HG02798 (cell line): ENCODE results near the gene ARMC9.
"Not testable (repeated sequence)": the region's sequence is repeated elsewhere in the genome, so short reads cannot be mapped to it uniquely, and the experiment has no call there.

Source experiments
- ATAC-seq: cut with Tn5 transposase; IDR thresholded peaks from one replicate; pipeline ENCODE4 v1.9.1; 2021; ENCODE audit warnings: mild to moderate bottlenecking; ENCODE audit not compliant: unreplicated experiment, poor library complexity

ARMC9 gene

GRCh38 chr2:231182513-231182899 is 15.9 kb upstream of the ARMC9 start:
- peak; percentile 57 for ATAC-seq

- ATAC-seq: no peak
Measured at GRCh38 chr2:231183851-231184250, 14.6 kb upstream of the ARMC9 start.

GRCh38 chr2:231184319-231184718 is 14.1 kb upstream of the ARMC9 start:
- no peak for ATAC-seq

- no peak for ATAC-seq
Measured at GRCh38 chr2:231185050-231185725, 13.2 kb upstream of the ARMC9 start.

GRCh38 chr2:231185886-231186285 is 12.5 kb upstream of the ARMC9 start:
- ATAC-seq: no peak

GRCh38 chr2:231186325-231186724 is 12.1 kb upstream of the ARMC9 start:
- no peak for ATAC-seq

GRCh38 chr2:231187736-231188505 is 10.5 kb upstream of the ARMC9 start:
- no peak for ATAC-seq

GRCh38 chr2:231188506-231189170 is 9.8 kb upstream of the ARMC9 start:
- no peak for ATAC-seq

GRCh38 chr2:231189171-231189530 is 9.3 kb upstream of the ARMC9 start:
- no peak for ATAC-seq

GRCh38 chr2:231189571-231190495 is 8.6 kb upstream of the ARMC9 start:
- no peak for ATAC-seq

- ATAC-seq: no peak
Measured at GRCh38 chr2:231190531-231191197, 7.8 kb upstream of the ARMC9 start.

GRCh38 chr2:231191896-231192872 is 6.2 kb upstream of the ARMC9 start:
- no peak for ATAC-seq

- ATAC-seq: no peak
Measured at GRCh38 chr2:231193216-231193615, 5.2 kb upstream of the ARMC9 start.

- ATAC-seq: no peak
Measured at GRCh38 chr2:231196592-231196991, 1.8 kb upstream of the ARMC9 start.

- ATAC-seq: not testable (repeated sequence)
Measured at GRCh38 chr2:231197196-231197595, 1.2 kb upstream of the ARMC9 start.

- no peak for ATAC-seq
Measured at GRCh38 chr2:231197706-231198290, 633 bp upstream of the ARMC9 start.

- no peak for ATAC-seq
Measured at GRCh38 chr2:231199219-231199618, 788 bp downstream of the ARMC9 start.

GRCh38 chr2:231200805-231201474 is 2.5 kb downstream of the ARMC9 start:
- ATAC-seq: no peak
